CD14-positive monocyte (primary cell): Measurements from ENCODE around the gene PPT2. TPM values are rescaled to one million over a fixed set of nuclear protein-coding genes. Genes with fewer than 3 reads are reported as not detected.

ENCODE experiments used
- DNase-seq, 3 donors: peaks; one replicate each; pipeline ENCODE4 v3.0.0-alpha.2; 2011 to 2022
- H2AFZ ChIP-seq: 2 replicates; pipeline ENCODE4 v1.6.0; 2012; ENCODE audit warnings: mild to moderate bottlenecking, low read depth, low read length, inconsistent platforms; ENCODE audit not compliant: insufficient read depth, poor library complexity, severe bottlenecking
- H3K27ac ChIP-seq, 2 donors: 1 replicate in 1 of 2; 2 replicates in 1 of 2; pipeline ENCODE4 v1.5.1; 2012 to 2013; ENCODE audit warnings: low read length in 2 of 2, control low read depth in 1 of 2, inconsistent platforms in 1 of 2, low read depth in 1 of 2, mild to moderate bottlenecking in 1 of 2
- H3K27me3 ChIP-seq, 2 donors: one replicate each; pipeline versions ENCODE4 v1.6.0 to v1.6.1; 2011 to 2013; ENCODE audit warnings: low read length in 2 of 2; ENCODE audit not compliant: control insufficient read depth in 2 of 2, insufficient read depth in 2 of 2
- H3K36me3 ChIP-seq, 2 donors: replicated peaks in 1 of 2; 1 replicate in 1 of 2; 2 replicates in 1 of 2; pipeline versions ENCODE4 v1.5.1 to v1.6.1; 2012 to 2013; ENCODE audit warnings: low read length in 2 of 2, control low read depth in 1 of 2, inconsistent platforms in 1 of 2, mild to moderate bottlenecking in 1 of 2; ENCODE audit not compliant: insufficient read depth in 2 of 2, control insufficient read depth in 1 of 2
- H3K4me1 ChIP-seq, 2 donors: 1 replicate in 1 of 2; 2 replicates in 1 of 2; pipeline versions ENCODE4 v1.5.1 to v1.6.1; 2012 to 2013; ENCODE audit warnings: low read length in 2 of 2, control low read depth in 1 of 2, inconsistent platforms in 1 of 2, mild to moderate bottlenecking in 1 of 2, moderate library complexity in 1 of 2; ENCODE audit not compliant: insufficient read depth in 2 of 2, control insufficient read depth in 1 of 2
- H3K4me2 ChIP-seq: replicated peaks from 2 replicates; pipeline ENCODE3; 2012; ENCODE audit warnings: low read length, moderate library complexity, mild to moderate bottlenecking; ENCODE audit not compliant: poor library complexity, severe bottlenecking; ENCODE audit errors: extremely low read depth
- H3K4me3 ChIP-seq, 3 experiments: fragments of 200-600 bp in 1 of 3; sonication (generic) in 1 of 3; replicated peaks in 1 of 3; 1 replicate in 2 of 3; 2 replicates in 1 of 3; pipeline ENCODE4 v1.5.1; 2011 to 2013; ENCODE audit warnings: low read length in 3 of 3, mild to moderate bottlenecking in 3 of 3, control low read depth in 2 of 3, low read depth in 2 of 3, inconsistent platforms in 1 of 3, moderate library complexity in 1 of 3
- H3K79me2 ChIP-seq: 2 replicates; pipeline ENCODE4 v1.6.0; 2012; ENCODE audit warnings: mild to moderate bottlenecking, control low read depth, inconsistent platforms, low read length, moderate library complexity; ENCODE audit not compliant: insufficient read depth
- H3K9ac ChIP-seq: 2 replicates; pipeline ENCODE4 v1.6.0; 2017; ENCODE audit warnings: low read length, mild to moderate bottlenecking; ENCODE audit not compliant: insufficient read depth, poor library complexity, severe bottlenecking
- H3K9me3 ChIP-seq, 2 donors: replicated peaks in 1 of 2; 1 replicate in 1 of 2; 2 replicates in 1 of 2; pipeline versions ENCODE4 v1.5.1 to v1.6.1; 2012 to 2013; ENCODE audit warnings: low read length in 2 of 2, control low read depth in 1 of 2; ENCODE audit not compliant: control insufficient read depth in 1 of 2, insufficient read depth in 1 of 2
- H4K20me1 ChIP-seq: 2 replicates; pipeline ENCODE4 v1.6.0; 2012; ENCODE audit warnings: mild to moderate bottlenecking, low read length, control low read depth, moderate library complexity; ENCODE audit not compliant: insufficient read depth
- H3K27ac Mint-ChIP-seq, 7 donors: one replicate each; pipeline ENCODE4 v1.8.0; 2020; ENCODE audit warnings: mild to moderate bottlenecking in 7 of 7, mixed read lengths in 7 of 7, moderate library complexity in 6 of 7, inconsistent platforms in 2 of 7
- H3K27me3 Mint-ChIP-seq, 3 donors: one replicate each; pipeline ENCODE4 v1.8.0; 2021 to 2022; ENCODE audit warnings: low read depth in 3 of 3, mild to moderate bottlenecking in 3 of 3, mixed read lengths in 3 of 3, moderate library complexity in 3 of 3, inconsistent platforms in 1 of 3
- H3K36me3 Mint-ChIP-seq, 2 donors: one replicate each; pipeline ENCODE4 v1.8.0; 2020; ENCODE audit warnings: mixed read lengths in 2 of 2, inconsistent platforms in 1 of 2, mild to moderate bottlenecking in 1 of 2
- H3K4me1 Mint-ChIP-seq: one replicate; pipeline ENCODE4 v1.8.0; 2020; ENCODE audit warnings: mild to moderate bottlenecking, mixed read lengths
- H3K4me3 Mint-ChIP-seq, 2 donors: one replicate each; pipeline ENCODE4 v1.8.0; 2020; ENCODE audit warnings: mild to moderate bottlenecking in 2 of 2, mixed read lengths in 2 of 2, moderate library complexity in 1 of 2
- H3K9me3 Mint-ChIP-seq, 7 donors: one replicate each; pipeline ENCODE4 v1.8.0; 2020 to 2022; ENCODE audit warnings: mixed read lengths in 7 of 7, mild to moderate bottlenecking in 6 of 7, moderate library complexity in 6 of 7, inconsistent platforms in 2 of 7
- CTCF ChIP-seq: fragments of 200-600 bp; IDR thresholded peaks from one replicate; pipeline ENCODE4 v1.8.0; 2022; ENCODE audit warnings: antibody characterized with exemption, mild to moderate bottlenecking
- WGBS: methylation state at CpG from one replicate; pipeline ENCODE4 v1.1.5; 2013; ENCODE audit warnings: missing lambda C conversion rate; ENCODE audit not compliant: insufficient coverage; 5-methylcytosine and 5-hydroxymethylcytosine counted together
- intact Hi-C, 2 donors: fragments of 100-400 bp; cut with micrococcal nuclease; formaldehyde crosslinking; loops; one replicate each; pipeline versions ENCODE4 v1.15.0 to v1.15.1; 2023
- polyA plus RNA-seq, 3 donors: library from polyadenylated mRNA; depleted of rRNA in 1 of 3; unstranded in 2 of 3; stranded (reverse) in 1 of 3; fragments of 300-500 nt in 2 of 3; fragments of >200 nt in 1 of 3; fragmentation: Illumina TruSeq in 2 of 3; gene quantifications; 1 replicate in 2 of 3; 2 replicates in 1 of 3; pipeline ENCODE4 v1.2.3, GENCODE V29; 2012 to 2021

The PPT2 gene
- polyA plus RNA-seq, 3 donors: 1.4 to 4.0 (median 1.8) TPM

- peaks cover 0 to 4% (median 1%) of the 10 kb centered on the region in 3 donors for H3K27me3 Mint-ChIP-seq
- intact Hi-C loops: no loop called here
- H3K4me3 Mint-ChIP-seq: no peak overlapping the region
- Histone ChIP-seq H3K4me1 (no peaks in the 10 kb centered on the region), H3K4me2 (no peak overlapping the region), H3K27me3 (no peaks in the 10 kb centered on the region), H3K36me3 (peaks cover 27 to 32% of the 10 kb centered on the region in 2 donors), H3K9me3 (no peaks in the 10 kb centered on the region), H3K9ac (no peak overlapping the region), H4K20me1 (no peaks in the 10 kb centered on the region), H3K27ac (no peak overlapping the region), H3K79me2 (no peaks in the 10 kb centered on the region), H2AFZ (no peak overlapping the region), H3K4me3 (no peak overlapping the region)
- no peak for DNase-seq
- H3K27ac Mint-ChIP-seq: peak overlapping the region in 1 of 7 donors; percentile 63
- H3K36me3 Mint-ChIP-seq: peaks cover 32 to 38% of the 10 kb centered on the region in 2 donors
- no peak for TF ChIP-seq CTCF
- 95% methylated on average over 21 of the region's 30 CpGs for WGBS
- no peaks in the 10 kb centered on the region for H3K4me1 Mint-ChIP-seq
- H3K9me3 Mint-ChIP-seq: no peaks in the 10 kb centered on the region
Observed at GRCh38 chr6:32166411-32167061, 12.6 kb downstream of the PPT2 start.

- peaks cover 0 to 3% (median 1%) of the 10 kb centered on the region in 3 donors for H3K27me3 Mint-ChIP-seq
- Histone ChIP-seq H3K4me2 (no peak overlapping the region), H3K9me3 (no peaks in the 10 kb centered on the region), H3K27me3 (no peaks in the 10 kb centered on the region), H3K9ac (no peak overlapping the region), H3K27ac (no peak overlapping the region), H3K4me3 (no peak overlapping the region), H3K36me3 (peaks cover 27 to 32% of the 10 kb centered on the region in 2 donors), H3K79me2 (no peaks in the 10 kb centered on the region), H2AFZ (no peak overlapping the region), H3K4me1 (no peaks in the 10 kb centered on the region), H4K20me1 (no peaks in the 10 kb centered on the region)
- peaks cover 32 to 38% of the 10 kb centered on the region in 2 donors for H3K36me3 Mint-ChIP-seq
- H3K4me1 Mint-ChIP-seq: no peaks in the 10 kb centered on the region
- DNase-seq: no peak
- H3K4me3 Mint-ChIP-seq: no peak overlapping the region
- 97% methylated on average over 24 of the region's 32 CpGs for WGBS
- intact Hi-C loops: no loop called here
- TF ChIP-seq CTCF: no peak
- no peaks in the 10 kb centered on the region for H3K9me3 Mint-ChIP-seq
- H3K27ac Mint-ChIP-seq: peak overlapping the region in 2 of 7 donors; percentile 16 to 42
Observed at GRCh38 chr6:32167154-32167760, 13.3 kb downstream of the PPT2 start.
